HG03571 (cell line): ENCODE results near the gene ZC2HC1B.
A peak's percentile ranks its signal among the peaks of the same experiment; 100 is the strongest.

ENCODE experiments used
- ATAC-seq: cut with Tn5 transposase; IDR thresholded peaks from one replicate; pipeline ENCODE4 v1.9.1; 2021; ENCODE audit not compliant: unreplicated experiment

Gene ZC2HC1B

DNA sequence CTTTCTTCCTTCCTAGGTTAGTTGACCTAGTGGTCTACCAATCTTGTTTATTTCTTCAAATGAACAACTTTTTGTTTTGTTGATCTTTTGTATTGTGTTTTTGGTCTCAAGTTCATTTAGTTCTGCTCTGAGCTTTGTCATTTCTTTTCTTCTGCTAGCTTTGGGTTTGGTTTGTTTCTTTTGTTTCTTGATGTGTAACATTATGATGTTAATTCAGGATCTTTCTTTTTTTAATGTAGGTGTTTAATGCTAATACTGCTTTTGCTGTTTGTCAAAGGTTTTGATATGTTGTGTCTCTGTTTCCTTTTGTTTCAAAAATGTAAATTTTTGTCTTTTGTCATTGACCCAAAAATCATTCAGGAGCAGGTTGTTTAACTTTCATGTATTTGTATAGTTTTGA is 65.7 kb downstream of the ZC2HC1B start:
- ATAC-seq, result no peak

DNA sequence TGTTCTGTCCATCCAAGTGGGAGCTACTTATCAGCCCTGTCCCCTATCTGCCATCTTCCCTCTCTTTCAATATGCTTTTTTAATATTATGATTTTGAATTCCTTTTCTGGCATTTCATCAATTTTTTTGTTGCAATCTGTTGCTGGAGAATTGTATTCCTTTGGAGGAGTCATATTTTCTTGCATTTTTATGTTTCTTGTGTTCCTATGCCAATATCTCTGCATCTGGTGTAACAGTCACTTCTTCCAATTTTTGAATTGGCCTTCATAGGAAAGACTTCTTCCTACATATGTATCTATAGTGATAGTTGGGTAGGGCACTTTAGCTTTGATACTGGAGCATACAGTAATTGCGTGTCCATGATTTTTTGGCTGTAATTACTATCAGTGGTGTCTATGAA is 70.1 kb downstream of the ZC2HC1B start:
- no peak for ATAC-seq

DNA sequence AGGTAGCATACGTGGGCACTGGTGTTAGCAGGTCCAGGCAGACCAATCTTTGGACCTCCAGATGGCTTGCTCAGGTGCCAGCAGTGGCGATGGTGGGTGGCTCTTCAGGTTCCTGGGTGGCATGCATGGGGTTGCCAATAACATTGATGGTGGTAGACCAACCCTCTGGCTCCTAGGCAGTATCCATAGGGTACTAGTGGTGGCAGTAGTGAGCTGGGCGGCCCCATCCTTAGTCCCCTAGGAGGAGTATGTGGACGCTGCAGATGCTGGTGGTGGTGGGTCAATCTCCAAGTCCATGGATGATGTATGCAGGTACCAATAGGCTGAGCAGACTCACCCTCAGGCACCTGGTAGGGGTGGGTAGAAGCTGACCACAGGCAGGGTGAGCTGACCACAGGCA is 70.6 kb downstream of the ZC2HC1B start:
- ATAC-seq, result no peak

DNA sequence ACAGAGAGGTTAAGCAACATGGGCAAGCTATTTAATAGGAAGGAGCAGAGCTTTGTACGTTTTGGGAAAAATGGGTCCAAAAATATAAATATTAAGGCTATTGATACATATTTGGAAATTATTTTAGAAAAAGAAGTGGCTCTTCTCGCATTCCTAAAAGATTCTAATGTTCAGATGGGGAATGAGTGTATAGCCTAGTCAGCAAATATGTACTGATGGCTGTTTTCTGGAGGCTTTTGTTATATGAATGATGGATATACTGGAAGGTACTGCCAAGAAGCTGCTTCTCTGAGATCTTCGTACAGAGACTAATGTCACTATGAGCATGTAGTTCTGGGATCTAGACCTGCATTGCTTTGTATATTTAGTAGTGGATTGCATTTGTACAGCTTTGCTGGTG is 72.1 kb downstream of the ZC2HC1B start:
- no peak for ATAC-seq

DNA sequence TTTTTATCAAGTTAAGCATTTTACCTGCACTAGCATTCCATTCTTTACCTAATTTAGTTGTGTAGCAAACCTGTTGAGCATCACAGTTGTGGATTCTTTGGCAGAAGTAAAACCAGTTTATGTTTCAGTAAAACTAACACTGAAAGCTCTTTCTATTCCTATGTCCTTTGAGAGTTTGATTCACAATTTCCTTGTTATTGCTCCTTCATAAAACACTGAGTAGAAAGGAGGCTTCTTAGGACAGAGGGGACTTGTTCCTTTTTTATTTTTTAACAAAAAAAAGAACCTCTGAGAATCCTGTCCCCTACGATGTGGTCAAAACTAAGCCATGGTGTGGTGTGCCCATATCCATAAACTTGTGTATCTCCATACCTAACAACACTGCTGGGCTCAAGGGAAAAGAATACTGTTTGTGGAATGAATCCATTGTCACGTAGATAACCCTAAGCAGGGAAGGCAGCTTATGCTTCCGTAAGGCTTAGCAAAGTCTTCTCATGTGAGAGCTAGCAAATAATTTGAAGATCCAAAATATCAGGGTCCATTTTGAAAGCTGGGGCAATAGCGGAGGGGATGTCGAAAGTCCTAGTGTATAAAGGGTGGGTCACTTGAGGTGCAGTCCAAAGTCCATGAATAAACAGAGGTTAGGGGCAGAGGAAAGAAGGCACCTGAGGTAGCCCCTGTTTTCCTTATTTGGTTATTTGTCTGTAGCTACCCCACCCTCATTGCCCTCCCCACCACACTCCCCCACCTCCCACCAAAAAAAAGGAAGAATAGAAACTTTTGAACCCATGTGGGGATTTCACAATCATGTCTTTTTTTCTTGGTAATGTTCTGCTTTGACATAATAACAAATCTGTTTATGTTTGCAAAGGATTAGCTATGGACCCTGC is 72.7 kb downstream of the ZC2HC1B start:
- ATAC-seq, result no peak

DNA sequence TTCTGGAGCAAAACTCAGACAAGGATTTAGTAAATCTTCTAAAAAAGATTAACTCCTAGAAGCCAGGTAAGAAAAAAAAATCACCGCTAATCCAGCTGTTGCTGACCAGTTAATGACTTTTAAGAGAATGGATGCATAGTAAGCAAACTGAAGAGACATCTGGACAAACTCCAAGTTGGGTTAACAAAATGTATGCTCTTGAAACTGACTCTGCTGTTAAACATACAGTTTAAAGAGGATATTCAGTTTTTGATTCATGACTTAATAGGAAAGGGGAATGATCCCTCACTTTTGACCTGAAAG is 73.3 kb downstream of the ZC2HC1B start:
- no peak for ATAC-seq

DNA sequence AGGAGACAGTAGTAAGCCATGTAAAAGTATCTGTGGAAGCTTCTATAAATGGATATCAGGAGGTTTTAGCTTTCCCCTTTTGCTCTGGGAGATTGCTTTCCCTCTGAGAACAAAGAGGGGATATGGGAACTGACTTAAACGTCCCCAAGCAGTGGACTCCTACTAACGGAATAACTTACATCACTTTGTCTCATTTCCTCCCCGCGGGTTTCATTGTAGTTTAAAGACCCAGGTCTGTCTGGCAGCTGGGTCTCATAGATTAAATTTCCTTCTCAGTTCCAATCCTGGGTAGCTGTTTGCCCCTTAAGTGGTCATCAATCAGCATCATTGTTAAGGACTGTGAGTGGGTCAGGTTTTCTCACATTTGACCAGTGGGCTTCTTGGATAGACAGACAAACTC is 75.1 kb downstream of the ZC2HC1B start:
- no peak for ATAC-seq

DNA sequence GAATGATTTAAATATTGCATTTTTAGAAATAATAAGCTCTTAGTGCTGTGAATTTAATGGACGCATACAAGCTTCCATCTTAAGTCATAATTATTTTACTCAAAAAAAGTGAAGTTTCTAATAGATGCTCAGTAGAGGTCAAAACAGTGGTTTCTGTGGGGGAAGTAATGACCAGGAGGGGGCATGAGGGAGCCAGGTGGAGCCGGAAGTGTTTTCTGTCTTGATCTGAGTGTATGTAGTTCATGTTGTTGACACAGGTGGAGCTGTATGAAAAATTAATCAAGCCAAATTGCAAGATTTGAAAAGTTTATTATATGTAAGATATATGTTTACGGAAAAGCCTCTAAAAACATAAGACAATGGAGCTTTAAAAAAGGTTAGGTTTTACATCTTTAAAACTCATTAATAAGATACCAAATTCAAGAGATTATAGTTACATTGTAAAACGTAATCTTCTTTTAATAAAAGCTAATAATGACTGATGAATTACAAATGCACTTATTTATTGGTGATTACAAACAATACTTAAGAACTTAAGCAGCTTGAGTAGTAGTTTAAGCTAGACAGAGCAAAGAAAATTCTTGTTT is 75.8 kb downstream of the ZC2HC1B start:
- peak; percentile 99 for ATAC-seq

DNA sequence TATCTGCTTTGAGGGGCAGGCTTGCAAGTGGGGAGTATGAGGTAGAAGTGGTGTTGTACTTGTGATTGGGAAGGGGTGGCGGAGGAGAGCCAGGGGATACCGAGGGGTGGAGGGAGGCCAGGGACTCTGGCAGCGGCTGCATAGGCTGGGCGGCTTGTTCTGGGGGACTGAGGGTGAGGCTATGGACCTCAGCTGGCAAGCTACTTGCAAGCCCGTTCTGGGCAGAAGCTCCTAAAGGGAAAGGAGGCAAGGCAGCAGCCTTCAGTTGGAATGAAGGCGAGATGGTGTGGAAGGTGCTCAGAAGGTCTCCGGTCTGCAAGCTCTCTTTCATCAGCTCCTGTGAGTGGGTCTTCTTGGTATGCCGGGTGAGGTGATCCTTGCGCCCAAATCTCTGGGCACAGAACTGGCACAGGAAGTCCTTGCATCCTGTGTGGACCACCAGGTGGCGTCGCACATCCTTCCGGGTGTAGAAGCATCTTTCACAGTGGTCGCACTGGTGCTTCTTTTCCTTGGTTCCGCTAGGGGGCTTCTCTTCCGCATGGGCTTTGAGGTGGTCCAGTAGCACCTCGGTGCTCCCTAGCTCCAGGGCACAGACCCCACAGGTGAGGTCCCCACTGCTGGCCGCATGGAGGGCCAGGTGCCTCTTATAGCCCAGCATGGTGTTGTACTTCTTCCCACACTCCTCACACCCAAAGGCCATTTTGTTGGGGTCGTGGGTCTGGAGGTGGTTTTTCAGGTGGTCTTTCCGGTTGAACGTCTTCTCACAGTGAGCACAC is 77.8 kb downstream of the ZC2HC1B start:
- peak; percentile 46 for ATAC-seq

DNA sequence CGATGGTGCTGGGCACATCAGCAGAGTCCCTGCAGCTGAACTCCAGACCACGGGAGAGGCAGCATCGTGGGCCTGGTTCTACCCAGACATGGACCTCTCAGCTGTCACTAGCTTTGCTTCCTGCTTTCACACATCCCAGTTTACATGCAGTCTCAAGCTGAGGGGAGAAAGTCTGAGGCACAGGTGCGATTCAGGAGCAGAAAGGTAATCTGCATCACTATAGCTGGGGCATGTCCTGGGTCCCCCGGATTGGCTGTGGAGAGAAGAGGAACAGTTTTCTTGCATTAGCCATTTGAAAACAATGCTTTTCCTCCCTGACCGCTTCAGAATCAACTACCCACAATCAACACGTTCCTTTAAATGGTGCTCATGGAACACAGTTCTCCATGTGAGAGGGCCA is 83.9 kb downstream of the ZC2HC1B start:
- no peak for ATAC-seq

DNA sequence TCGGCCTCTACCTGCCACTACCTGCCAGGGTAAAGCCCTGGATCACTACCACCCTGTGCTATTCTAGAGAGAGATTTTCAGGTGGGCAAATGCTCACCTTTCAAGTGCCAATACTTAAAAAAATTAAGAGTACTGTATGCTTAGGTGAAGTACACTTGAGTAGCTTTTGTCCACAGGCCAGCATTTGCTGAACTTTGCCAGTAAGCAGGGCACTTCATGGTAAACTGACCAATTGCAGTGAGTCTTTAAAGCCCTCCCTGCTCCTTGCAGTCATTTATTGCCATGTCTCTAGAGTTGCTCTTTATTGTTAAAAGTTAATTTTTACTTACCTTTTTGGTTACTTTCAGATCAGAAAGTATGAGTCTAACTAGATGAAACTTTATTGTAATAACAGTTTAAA is 85.3 kb downstream of the ZC2HC1B start:
- no peak for ATAC-seq

DNA sequence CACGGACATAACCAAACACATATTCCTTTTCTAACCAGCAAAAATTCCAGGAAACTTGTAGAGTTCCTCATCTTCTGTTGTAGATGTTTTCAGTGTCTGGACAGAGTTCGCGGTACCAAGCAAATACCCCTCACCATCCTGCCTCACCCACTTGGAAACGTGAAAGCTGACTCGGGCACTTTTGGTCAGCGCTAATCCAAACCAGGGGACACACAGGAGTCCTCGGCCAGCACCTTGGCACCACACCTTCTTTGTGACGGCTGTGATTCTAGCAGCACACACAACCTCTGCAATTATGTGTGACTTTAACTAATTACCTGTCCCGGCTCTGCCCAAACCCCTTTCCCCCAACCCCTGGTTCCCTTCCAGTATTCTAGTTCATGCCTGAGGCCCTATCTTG is 85.7 kb downstream of the ZC2HC1B start:
- no peak for ATAC-seq

DNA sequence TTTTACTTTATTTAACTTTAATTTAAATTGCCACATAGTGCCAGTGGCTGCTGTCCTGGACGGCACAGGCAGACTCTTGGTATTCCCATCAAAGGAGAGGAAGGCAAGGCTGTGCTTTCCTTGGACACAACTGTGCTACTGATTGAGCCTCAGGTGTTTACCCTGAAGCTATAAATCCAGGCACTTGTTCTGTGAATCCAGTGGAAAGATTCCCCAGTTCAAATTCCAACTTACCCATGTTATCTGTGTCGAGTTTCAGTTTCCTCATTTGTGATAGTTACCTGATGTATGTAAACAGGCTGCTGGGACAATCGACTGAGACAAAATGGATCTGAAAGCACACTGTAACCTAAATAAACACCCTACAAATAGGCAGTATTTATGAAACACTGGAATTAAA is 86.6 kb downstream of the ZC2HC1B start:
- no peak for ATAC-seq

DNA sequence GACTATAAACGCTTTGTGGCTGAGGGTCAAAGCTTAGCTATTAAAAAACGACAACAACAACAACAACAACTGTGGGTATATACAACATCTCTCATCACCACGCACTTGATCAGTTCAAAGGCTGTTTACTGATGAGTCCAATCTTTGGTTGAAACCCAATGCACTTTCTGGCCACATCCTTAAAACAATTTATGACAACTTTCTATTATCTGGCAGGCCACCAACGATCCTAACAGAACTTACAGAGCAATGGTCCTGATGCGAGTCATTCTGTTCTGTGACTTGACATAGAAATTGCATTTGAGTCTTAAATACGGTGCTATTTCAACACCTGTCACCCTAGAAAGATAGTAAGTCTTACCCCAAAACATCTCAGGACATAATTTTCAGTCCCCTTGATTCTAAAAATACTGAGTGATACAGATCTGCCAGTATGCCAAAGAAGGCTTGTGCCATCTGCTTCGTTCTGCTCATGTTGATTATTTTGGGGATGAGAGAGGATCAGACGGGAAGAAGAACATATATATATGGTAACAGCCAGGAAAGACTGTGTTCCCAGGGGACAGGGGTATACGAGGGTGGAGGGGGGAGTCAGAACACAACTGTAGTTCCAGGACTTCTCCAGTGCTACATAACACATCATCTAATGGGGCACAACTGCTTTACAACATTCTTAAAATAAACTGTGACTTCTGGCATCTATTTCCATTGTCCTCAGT is 87.9 kb downstream of the ZC2HC1B start:
- ATAC-seq, result no peak

DNA sequence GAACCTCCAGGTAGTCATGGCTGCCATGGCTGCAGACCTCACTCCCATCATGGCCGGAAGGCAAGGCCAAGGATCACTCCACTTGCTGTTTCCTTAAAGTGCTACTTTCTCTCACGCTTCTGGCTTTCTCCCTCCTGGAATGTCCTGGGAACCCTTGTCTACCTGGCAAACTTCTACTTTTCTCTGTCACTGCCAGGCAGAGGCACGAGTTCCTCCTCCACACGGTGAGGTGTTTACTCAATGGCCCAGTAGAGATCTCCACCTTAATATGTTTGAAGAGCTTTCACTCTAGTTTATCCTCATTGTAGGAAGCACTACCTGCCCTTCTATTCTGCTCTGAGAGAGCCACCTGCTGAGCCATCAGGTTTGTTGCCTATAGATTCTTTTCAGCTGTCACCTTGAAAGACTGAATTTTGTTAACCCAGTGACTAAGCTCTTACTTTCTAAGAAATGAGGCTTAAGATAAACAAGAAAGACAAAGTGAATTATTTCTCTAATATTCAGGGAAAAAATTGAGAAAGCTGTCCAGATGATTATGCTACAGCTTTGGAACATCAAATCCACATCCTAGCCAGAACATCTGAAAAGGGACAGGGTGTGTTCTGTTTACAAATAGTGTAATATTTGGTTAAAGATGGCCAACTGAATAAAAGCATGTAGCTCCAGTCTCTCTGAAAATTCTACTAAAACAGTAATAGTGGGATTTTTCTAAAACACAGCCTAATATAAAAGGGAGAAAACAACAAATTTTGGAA is 88.8 kb downstream of the ZC2HC1B start:
- no peak for ATAC-seq

DNA sequence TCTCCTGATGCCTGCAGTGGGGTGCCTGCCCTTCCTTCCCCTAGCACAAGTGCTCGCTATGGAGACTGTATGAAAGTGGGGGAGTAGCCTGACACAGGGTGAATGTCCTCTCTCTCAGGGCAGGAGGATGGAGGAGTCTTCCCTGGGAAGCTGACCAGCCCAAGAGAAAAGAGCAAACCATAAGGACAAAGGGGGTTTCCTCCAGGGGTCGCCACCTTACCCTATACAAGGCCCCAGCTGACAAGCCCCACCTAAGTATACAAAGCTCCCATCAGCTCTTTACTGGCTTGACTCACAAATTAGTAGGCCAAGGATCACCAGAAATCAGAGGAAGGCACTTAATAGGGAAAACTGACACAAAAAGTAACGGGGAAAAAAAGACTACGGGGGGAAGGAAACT is 89.6 kb downstream of the ZC2HC1B start:
- no peak for ATAC-seq

DNA sequence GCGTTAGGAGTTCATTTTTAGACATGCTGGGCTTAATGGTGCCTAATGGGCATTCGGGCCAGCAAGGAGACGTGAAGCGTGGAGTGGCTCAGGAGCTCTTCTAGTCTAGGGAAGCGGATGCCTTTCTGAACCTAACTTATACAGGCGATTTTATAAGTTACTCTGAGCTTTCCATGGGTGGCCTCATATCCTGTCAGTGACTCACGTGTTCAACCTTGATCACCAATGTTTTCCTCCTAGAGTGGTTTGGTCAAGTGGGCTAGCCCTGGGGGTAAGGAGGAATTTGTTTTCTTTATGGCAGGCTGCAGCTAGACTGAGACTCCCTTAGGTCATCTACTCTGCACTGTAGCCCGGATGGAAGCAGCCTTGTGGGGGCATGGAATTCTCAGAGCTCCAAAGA is 91.7 kb downstream of the ZC2HC1B start:
- ATAC-seq, result no peak

DNA sequence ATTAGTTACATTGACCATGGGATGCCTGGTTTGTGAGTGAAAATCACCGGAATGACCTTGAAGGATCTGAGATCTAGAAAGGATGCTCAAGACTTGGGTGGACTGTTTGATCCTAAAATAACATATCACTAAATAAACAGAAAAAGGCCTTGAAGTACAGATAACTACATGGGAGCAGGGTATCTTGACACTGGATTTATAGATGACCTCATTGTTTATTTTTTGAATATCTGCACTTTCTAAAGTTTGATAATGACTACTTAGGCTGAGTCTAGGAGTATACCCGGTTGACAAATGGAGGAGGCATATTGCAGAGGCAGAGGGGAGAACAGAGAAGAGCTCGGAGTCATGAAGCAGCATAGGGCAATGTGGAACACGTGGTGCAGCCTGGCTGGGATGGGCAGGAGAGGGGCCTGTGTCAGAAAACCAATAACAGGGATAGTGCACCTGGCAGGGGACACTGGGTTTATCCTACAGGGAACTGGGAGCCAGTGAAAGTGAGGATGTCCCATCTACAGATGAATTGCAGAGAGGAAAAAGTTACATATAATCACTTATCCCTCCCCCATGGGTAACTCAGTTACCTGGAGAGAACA is 93.5 kb downstream of the ZC2HC1B start:
- ATAC-seq, result no peak

DNA sequence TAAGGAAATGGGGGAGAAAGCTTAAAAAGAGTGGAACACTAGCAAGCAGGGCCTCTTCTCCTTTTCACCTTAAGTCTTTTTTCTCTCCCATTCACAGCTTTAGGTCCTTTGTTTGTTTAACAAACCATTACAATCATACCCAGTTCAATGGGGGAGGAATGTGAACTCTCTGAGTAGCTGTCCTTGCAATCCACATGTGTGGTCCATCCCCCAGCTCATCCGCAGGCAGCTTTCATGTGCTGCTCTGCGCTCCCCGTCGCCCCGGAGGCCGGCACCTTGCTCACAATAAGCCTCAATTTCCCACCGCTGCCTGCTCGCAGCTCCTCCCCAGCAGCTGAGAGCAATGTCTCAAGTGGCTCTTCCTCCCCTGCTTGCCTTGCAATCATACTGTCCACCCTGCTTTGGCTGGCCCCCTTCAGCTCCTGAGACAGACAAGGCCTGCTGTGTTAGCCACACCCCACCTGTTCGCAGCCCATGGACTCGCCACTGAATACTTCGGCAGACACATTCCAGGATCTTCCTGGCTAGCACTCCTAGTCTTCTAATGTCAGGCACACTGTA is 94.6 kb downstream of the ZC2HC1B start:
- ATAC-seq, result no peak

DNA sequence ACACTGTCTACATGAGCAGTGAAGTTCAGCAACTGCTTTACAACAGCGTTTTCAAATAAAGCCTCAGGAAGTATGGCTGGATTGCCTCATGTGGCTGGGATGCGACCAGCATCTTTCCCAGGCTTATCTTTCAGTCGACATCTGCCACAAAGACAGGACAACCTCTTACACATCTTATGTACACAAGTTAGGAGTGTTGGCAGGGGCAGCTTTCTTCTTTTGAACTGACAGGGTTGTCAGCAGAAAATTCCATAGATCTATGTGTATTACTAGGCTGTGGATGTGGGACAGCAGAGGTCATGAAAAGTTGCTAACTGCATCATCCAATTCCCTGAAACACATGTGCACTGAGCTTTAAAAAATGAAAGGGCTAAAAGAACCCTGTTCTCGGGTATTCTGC is 95.7 kb downstream of the ZC2HC1B start:
- no peak for ATAC-seq
